DND-41 (cell line): ENCODE measurements around the gene TFG.

Experiments used
- CTCF ChIP-seq: IDR thresholded peaks from 2 replicates; pipeline ENCODE4 v1.5.1; 2012; ENCODE audit warnings: borderline replicate concordance, low read length, moderate library complexity, mild to moderate bottlenecking; ENCODE audit not compliant: poor library complexity, severe bottlenecking; ENCODE audit errors: extremely low read depth
- EZH2 ChIP-seq: IDR thresholded peaks from 3 replicates; pipeline ENCODE4 v1.6.1; 2012; ENCODE audit warnings: borderline replicate concordance, low read depth, mild to moderate bottlenecking, moderate library complexity, low read length, inconsistent platforms; ENCODE audit not compliant: severe bottlenecking

- TF ChIP-seq CTCF (no peak), EZH2 (no peak)
Measured at GRCh38 chr3:100697172-100697571, 12.1 kb upstream of the TFG start.
